ENCODE data around the gene ADGRG3. TPM values are rescaled to one million over a fixed set of nuclear protein-coding genes. Genes with fewer than 3 reads are reported as not detected.
A peak's percentile ranks its signal among the peaks of the same experiment; 100 is the strongest.

ADGRG3 gene
- total and polyA plus RNA-seq, 9 of the 15 experiments (the other 6 are each of a cell fraction or from before 2014, with no cell fraction given) = 0.09 to 0.52 (median 0.14) TPM; not detected in 3

- peak within 1 kb of the TSS; percentile 60 for H3K4me2 ChIP-seq (ENCODE audit: insufficient read depth, low read length)
- peak within 1 kb of the TSS in 1 of 2 experiments; percentile 70; a peak in 2 of 4 replicates for H3K9ac ChIP-seq (ENCODE audit: insufficient read depth in 1 of 2, low read depth in 2 of 2, low read length in 2 of 2)
- CTCF ChIA-PET (ENCODE audit: low intra/inter-chr PET ratio) = interaction anchor here (0.7 to 0.8 kb wide), 2 partner anchors 19 to 21 kb away, joined by 3 read pairs; no protein-coding TSS in a partner anchor
- H3K27me3 ChIP-seq (ENCODE audit: control insufficient read depth in 2 of 2, insufficient read depth in 2 of 2, low read length in 2 of 2) = peaks cover 0 to 65% of the 10 kb centered on the region in 2 experiments; a peak in 2 of 5 replicates
- ATAC-seq = peak; percentile 95
- no peaks in the 10 kb centered on the region for H3K79me2 ChIP-seq (ENCODE audit: control insufficient read depth, insufficient read depth, low read length)
- no peaks in the 10 kb centered on the region for H3K9me1 ChIP-seq (ENCODE audit: control insufficient read depth, insufficient read depth, low read length)
- H3K4me1 ChIP-seq (replicated peaks in 1 of 2; ENCODE audit: control insufficient read depth in 2 of 2, insufficient read depth in 2 of 2, low read length in 2 of 2) = peaks cover 10 to 42% of the 10 kb centered on the region in 2 experiments; a peak in 4 of 5 replicates
- peak; percentile 86 to 94 (median 92) for DNase-seq (ENCODE audit: extremely low read depth in 1 of 4, low spot score in 3 of 4)
- intact Hi-C loops (cut with micrococcal nuclease) (no loop called here), in situ Hi-C loops (cut with MboI) (no loop called here)
- H2AFZ ChIP-seq (ENCODE audit: low read depth, low read length) = no peak within 1 kb of the TSS; the same call in 1 of the 2 replicates
- no peaks in the 10 kb centered on the region for H3K36me3 ChIP-seq (ENCODE audit: control insufficient read depth, insufficient read depth, low read length)
- H3K4me3 ChIP-seq = no peak within 1 kb of the TSS
- POLR2A ChIA-PET = interaction anchor here (0.5 to 1.0 kb wide), 2 partner anchors 8 to 19 kb away, joined by 3 to 4 read pairs; no protein-coding TSS in a partner anchor
- H3K27ac ChIP-seq (ENCODE audit: extremely low read depth, low read depth, low read length) = no peak within 1 kb of the TSS; the same call in 2 of the 3 replicates
- 0 out of 2 replicates have a peak, but pooled peaks cover 2% of the 10 kb centered on the region for H4K20me1 ChIP-seq (replicated peaks; ENCODE audit: control insufficient read depth, insufficient read depth, low read length)
- BruUV-seq (replicated peaks) = no TSS peak
- peak; percentile 90 for FAIRE-seq
- no peaks in the 10 kb centered on the region for H3K9me3 ChIP-seq (replicated peaks; ENCODE audit: control insufficient read depth, insufficient read depth, low read depth, low read length)
- 10% methylated on average over 28 of the region's 32 CpGs for WGBS (ENCODE audit: insufficient coverage, low coverage, missing lambda C conversion rate)
- no peak for TF ChIP-seq ZBED1 (IDR thresholded peaks at IDR 0.05)
- TF ChIP-seq KHSRP (IDR thresholded peaks at IDR 0.05) = no peak
- no peak for TF ChIP-seq RBM14 (IDR thresholded peaks at IDR 0.05; ENCODE audit: borderline replicate concordance, insufficient read depth, low read depth, low read length)
- TF ChIP-seq RBM34 (IDR thresholded peaks at IDR 0.05; ENCODE audit: borderline replicate concordance, insufficient read depth, low read length) = no peak
- TF ChIP-seq SMARCA5 (IDR thresholded peaks at IDR 0.05) = no peak
- TF ChIP-seq NCOA1 (IDR thresholded peaks at IDR 0.05; ENCODE audit: low read depth) = no peak
- peak; percentile 83 for TF ChIP-seq ATF7 (IDR thresholded peaks at IDR 0.05)
- TF ChIP-seq, protein P1, sequence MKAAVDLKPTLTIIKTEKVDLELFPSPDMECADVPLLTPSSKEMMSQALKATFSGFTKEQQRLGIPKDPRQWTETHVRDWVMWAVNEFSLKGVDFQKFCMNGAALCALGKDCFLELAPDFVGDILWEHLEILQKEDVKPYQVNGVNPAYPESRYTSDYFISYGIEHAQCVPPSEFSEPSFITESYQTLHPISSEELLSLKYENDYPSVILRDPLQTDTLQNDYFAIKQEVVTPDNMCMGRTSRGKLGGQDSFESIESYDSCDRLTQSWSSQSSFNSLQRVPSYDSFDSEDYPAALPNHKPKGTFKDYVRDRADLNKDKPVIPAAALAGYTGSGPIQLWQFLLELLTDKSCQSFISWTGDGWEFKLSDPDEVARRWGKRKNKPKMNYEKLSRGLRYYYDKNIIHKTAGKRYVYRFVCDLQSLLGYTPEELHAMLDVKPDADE (conservative IDR thresholded peaks at IDR 0.05; ENCODE audit: control insufficient read depth, low read depth, low read length) = no peak
- TF ChIP-seq RFX1 (IDR thresholded peaks at IDR 0.05) = peak; percentile 93
- TF ChIP-seq, protein P2, sequence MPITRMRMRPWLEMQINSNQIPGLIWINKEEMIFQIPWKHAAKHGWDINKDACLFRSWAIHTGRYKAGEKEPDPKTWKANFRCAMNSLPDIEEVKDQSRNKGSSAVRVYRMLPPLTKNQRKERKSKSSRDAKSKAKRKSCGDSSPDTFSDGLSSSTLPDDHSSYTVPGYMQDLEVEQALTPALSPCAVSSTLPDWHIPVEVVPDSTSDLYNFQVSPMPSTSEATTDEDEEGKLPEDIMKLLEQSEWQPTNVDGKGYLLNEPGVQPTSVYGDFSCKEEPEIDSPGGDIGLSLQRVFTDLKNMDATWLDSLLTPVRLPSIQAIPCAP (CRISPR knock-in tag; IDR thresholded peaks at IDR 0.05; ENCODE audit: borderline replicate concordance) = no peak
- no peak for TF ChIP-seq HMG20B (CRISPR knock-in tag; IDR thresholded peaks at IDR 0.05)
- no peak for TF ChIP-seq CBX2 (IDR thresholded peaks at IDR 0.05; ENCODE audit: insufficient read depth, low read length, poor library complexity, severe bottlenecking)
- no peak for TF ChIP-seq PREB (CRISPR knock-in tag; IDR thresholded peaks at IDR 0.05)
- TF ChIP-seq ZBTB8A (IDR thresholded peaks at IDR 0.05; ENCODE audit: partially characterized antibody) = no peak
- no peak for TF ChIP-seq CREB1 (IDR thresholded peaks at IDR 0.05)
- TF ChIP-seq CREB1 (CRISPR knock-in tag; IDR thresholded peaks at IDR 0.05) = no peak; the same call in 1 of the 2 replicates
- no peak for TF ChIP-seq TSC22D4 (tag; IDR thresholded peaks at IDR 0.05)
- no peak for TF ChIP-seq ZNF431 (CRISPR knock-in tag; IDR thresholded peaks at IDR 0.05)
- no peak for TF ChIP-seq MIER1 (IDR thresholded peaks at IDR 0.05; ENCODE audit: low read depth)
- TF ChIP-seq PRPF4 (IDR thresholded peaks at IDR 0.05; ENCODE audit: insufficient read depth, low read depth, low read length, poor library complexity, severe bottlenecking) = no peak
- peak; percentile 66 for TF ChIP-seq CREM (IDR thresholded peaks at IDR 0.05; ENCODE audit: low read depth)
Observed at GRCh38 chr16:57628008-57628781, 39.9 kb upstream of the ADGRG3 start, which contains the start of gene ADGRG1. Gene ADGRG1 (plus strand): TSS chr16:57628630. CDS start chr16:57650288, 21,658 bp downstream.
